ENCODE results near the gene DAAM2.

DAAM2 gene

DNA sequence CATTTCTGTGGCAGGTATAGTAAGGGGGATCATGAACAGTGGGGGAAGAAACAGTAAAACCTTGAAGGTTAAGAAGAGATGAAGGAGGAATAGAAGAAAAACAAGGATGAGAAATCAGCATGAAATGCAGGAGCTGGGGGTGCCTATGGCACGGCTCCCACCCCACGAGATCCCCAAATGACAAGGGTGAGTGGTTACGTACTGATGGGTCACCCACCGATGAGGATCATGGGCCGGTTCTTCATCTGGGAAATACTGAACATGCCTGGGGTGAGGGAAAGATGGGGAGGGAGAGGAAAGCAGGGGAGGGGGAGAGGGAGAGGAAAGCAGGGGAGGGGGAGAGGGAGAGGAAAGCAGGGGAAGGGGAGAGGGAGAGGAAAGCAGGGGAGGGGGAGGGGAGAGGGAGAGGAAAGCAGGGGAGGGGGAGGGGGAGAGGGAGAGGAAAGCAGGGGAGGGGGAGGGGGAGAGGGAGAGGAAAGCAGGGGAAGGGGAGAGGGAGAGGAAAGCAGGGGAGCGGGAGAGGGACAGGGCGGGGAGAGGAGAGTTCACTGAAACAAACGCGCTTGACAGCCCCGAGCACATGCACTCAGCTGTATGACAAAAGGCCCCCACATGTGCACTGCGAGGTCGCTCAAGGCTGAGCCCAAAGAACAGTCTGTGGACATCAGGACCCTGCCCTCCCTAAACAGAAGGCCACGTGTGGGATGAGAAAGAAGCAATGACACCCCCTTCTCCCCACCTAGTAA is 116.8 kb downstream of the DAAM2 start:
- Histone ChIP-seq H3K36me3 (no peaks in the 10 kb centered on the region), H3K4me1 (no peaks in the 10 kb centered on the region), H3K4me3 (ENCODE audit: low read depth, low read length) (no peak overlapping the region), H3K9me3 (no peaks in the 10 kb centered on the region), H3K27me3 (no peaks in the 10 kb centered on the region)
- TF ChIP-seq, protein P1, sequence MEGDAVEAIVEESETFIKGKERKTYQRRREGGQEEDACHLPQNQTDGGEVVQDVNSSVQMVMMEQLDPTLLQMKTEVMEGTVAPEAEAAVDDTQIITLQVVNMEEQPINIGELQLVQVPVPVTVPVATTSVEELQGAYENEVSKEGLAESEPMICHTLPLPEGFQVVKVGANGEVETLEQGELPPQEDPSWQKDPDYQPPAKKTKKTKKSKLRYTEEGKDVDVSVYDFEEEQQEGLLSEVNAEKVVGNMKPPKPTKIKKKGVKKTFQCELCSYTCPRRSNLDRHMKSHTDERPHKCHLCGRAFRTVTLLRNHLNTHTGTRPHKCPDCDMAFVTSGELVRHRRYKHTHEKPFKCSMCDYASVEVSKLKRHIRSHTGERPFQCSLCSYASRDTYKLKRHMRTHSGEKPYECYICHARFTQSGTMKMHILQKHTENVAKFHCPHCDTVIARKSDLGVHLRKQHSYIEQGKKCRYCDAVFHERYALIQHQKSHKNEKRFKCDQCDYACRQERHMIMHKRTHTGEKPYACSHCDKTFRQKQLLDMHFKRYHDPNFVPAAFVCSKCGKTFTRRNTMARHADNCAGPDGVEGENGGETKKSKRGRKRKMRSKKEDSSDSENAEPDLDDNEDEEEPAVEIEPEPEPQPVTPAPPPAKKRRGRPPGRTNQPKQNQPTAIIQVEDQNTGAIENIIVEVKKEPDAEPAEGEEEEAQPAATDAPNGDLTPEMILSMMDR (IDR thresholded peaks at IDR 0.05; ENCODE audit: low read depth, low read length): no peak
- DNase-seq: no peak

DNA sequence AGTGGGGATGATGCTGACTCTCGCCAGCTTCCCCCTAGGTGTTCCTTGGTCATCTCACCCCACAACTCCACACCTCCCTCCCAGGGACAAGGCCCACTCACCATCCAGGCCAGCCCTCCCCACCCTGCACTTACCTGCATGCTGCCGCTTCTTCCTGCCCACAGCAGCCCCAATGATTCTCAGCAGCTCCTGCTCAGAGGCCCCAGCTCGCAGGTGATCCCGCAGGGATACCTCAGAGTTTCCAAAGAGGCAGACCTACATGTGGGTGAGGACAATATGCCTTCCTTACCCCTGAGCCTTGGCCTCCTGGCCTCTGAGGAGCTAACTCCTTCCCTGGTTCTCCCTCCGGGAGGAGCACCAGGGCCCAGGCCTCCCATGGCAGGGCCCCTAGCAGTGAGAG is 117.5 kb downstream of the DAAM2 start:
- H3K9me3 ChIP-seq: no peaks in the 10 kb centered on the region
- no peaks in the 10 kb centered on the region for H3K36me3 ChIP-seq
- TF ChIP-seq, protein P1 (IDR thresholded peaks at IDR 0.05; ENCODE audit: low read depth, low read length): no peak
- no peaks in the 10 kb centered on the region for H3K27me3 ChIP-seq
- H3K4me1 ChIP-seq: no peaks in the 10 kb centered on the region
- no peak for DNase-seq
- H3K4me3 ChIP-seq (ENCODE audit: low read depth, low read length): no peak overlapping the region

DNA sequence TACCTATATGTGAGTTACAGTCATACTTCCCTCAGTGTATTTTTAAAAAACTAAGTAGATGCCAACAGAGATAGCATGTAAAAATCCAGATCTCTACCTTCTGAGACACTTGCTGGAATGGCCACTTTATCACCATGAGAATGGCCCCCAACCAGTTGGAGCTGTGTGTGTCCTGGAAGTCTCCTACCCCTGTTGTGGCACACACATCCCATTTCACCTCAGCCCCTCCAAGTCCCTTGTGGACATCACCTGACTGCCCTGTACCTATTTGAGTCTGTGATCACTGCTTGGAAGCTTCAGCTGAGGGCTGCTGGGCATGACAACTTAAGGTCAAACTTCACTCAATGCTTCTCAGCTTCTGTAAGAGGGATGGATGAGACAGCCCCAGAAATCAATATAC is 118.0 kb downstream of the DAAM2 start:
- H3K27me3 ChIP-seq: no peaks in the 10 kb centered on the region

DNA sequence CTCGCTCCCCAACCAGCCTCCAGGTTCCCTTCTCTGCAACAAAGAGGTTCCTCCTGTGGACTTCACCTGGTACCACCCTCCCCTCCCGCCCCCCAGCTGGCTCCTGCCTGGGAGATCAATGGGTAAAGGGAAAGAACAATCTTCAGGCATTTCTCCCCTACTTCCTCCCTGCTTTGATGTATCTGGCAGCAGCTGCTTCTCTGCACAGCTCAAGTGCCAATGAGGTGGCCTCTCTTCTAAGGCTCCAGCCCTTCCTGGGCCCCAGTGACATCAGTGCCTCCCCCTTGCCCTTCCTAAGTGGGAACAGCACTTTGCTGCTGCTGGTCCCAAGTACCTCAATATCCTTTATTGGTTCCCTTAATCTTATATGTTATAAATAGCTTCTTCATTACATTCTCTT is 118.6 kb downstream of the DAAM2 start:
- DNase-seq: no peak
- Histone ChIP-seq H3K36me3 (no peaks in the 10 kb centered on the region), H3K9me3 (no peaks in the 10 kb centered on the region), H3K27me3 (no peaks in the 10 kb centered on the region), H3K4me1 (no peaks in the 10 kb centered on the region), H3K4me3 (ENCODE audit: low read depth, low read length) (no peak overlapping the region)
- TF ChIP-seq, protein P1 (IDR thresholded peaks at IDR 0.05; ENCODE audit: low read depth, low read length): no peak

More for the DNA sequence above, 118.0 kb downstream of the DAAM2 start:
- DNase-seq: no peak
- Histone ChIP-seq H3K4me1 (no peaks in the 10 kb centered on the region), H3K4me3 (ENCODE audit: low read depth, low read length) (no peak overlapping the region), H3K36me3 (no peaks in the 10 kb centered on the region), H3K9me3 (no peaks in the 10 kb centered on the region)
- TF ChIP-seq, protein P1 (IDR thresholded peaks at IDR 0.05; ENCODE audit: low read depth, low read length): no peak

DNA sequence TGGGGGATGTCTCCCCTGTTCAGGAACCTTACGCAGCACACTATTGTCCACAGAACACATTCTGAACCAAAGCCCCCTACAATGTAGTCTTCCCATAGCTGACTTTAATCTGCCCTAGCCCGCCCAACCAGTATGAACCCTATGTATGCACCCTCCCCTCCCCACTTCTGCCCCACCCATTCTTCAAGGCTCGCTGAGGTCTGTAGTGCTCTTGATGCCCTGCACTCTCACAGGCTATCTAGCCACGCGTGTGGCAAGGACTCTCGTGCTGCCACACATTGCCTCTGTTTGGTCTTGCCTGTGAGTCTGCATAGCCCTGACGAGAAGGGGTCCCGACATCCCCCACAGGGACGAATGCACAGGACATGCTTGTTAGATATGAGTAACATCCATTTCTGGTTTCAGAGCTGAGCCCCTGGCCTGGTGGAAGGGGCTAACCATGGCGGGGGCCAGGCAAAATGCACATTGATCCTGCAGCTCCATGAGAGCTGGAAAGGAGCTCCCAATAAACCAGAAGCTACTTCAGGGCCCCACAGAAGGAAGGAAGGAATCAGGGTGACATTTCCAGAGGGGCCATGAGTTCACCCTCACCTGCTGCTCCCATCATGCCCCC is 119.4 kb downstream of the DAAM2 start:
- TF ChIP-seq, protein P1 (IDR thresholded peaks at IDR 0.05; ENCODE audit: low read depth, low read length): no peak
- Histone ChIP-seq H3K9me3 (no peaks in the 10 kb centered on the region), H3K27me3 (no peaks in the 10 kb centered on the region), H3K4me1 (no peaks in the 10 kb centered on the region), H3K36me3 (no peaks in the 10 kb centered on the region), H3K4me3 (ENCODE audit: low read depth, low read length) (no peak overlapping the region)
- no peak for DNase-seq

DNA sequence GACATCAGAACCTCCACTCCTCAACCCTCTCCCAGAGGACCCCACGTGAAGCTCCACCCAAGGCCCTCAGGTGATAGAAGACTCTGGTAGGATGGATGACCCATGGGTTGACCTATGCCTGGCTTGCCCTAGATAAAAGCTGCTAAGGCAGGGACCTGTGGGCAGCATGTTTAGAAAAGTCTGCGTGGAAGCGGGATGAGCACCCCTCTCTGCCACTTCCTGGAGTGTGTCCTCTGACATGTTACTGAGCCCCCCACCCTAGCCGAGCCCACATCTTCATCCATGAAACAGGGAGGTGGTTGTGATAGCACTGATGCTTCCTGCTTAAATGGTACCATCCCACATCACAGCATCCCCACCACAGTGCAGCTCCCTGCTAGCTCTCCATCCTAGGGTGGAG is 120.3 kb downstream of the DAAM2 start:
- no peak for DNase-seq
- H3K9me3 ChIP-seq: no peaks in the 10 kb centered on the region
- TF ChIP-seq, protein P1 (IDR thresholded peaks at IDR 0.05; ENCODE audit: low read depth, low read length): no peak
- H3K36me3 ChIP-seq: no peaks in the 10 kb centered on the region
- H3K27me3 ChIP-seq: no peaks in the 10 kb centered on the region
- H3K4me1 ChIP-seq: no peaks in the 10 kb centered on the region
- no peak overlapping the region for H3K4me3 ChIP-seq (ENCODE audit: low read depth, low read length)

Measured in BE2C (cell line).